Stimulated activated naive CD8-positive, alpha-beta T cell treated with anti-CD3 and anti-CD28 coated beads, Interleukin-15, Interleukin-2, amounts not matched to agents 100 U/mL and 50 U/mL, for 24 hours (primary cell): Measurements from ENCODE around the gene DARS2.
A peak's percentile ranks its signal among the peaks of the same experiment; 100 is the strongest.
"Not testable (repeated sequence)": the region's sequence is repeated elsewhere in the genome, so short reads cannot be mapped to it uniquely, and the experiment has no call there.

Experiments used
- ATAC-seq: fragments of 150-1000 bp; cut with Tn5 transposase; one replicate; pipeline ENCODE4 v1.10.0; 2021
- DNase-seq: peaks from one replicate; pipeline ENCODE4 v3.0.0; 2021

Gene DARS2

DNA sequence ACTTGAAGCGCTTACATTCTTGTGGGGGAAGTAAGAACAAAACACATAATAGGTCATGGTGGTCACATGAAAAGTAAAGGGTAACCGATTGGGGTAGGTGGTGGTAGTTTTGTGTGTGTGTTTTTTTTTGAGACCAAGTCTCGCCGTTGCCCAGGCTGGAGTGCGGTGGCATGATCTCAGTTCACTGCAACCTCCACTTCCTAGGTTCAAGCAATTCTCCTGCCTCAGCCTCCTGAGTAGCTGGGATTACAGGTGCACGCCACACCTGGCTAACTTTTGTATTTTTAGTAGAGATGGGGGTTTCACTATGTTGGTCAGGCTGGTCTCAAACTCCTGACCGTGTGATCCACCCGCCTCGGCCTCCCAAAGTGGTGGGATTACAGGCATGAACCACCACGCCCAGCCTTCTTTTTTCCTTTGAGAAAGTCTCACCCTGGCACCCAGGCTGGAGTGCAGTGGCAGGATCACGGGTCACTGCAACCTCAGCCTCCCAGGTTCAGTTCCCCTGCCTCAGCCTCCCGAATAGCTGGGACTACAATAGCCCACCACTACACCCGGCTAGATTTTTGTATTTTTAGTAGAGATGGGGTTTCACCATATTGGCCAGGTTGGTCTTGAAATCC lies 37.8 kb downstream of the DARS2 start:
- DNase-seq (peak; percentile 58), ATAC-seq (peak; percentile 41)

DNA sequence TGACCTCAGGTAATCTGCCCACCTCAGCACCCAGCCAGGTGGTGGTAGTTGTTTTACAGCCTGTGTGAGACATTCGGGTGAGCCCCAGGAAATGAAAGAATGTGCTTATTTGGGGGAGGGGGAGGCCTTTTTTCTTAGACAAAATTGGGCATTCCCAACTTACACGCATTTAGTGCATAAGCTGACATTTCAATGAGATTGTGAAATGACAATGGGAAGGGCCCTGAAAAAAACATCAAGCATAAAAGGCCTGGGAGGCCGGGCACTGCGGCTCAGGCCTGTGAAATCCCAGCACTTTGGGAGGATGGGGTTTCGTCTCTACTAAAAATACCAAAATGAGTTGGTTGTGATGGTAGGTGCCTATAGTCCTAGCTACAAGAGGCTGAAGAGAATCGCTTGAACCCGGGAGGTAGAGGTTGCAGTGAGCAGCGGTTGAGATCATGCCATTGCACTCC lies 38.3 kb downstream of the DARS2 start:
- DNase-seq (peak; percentile 19), ATAC-seq (no peak)

DNA sequence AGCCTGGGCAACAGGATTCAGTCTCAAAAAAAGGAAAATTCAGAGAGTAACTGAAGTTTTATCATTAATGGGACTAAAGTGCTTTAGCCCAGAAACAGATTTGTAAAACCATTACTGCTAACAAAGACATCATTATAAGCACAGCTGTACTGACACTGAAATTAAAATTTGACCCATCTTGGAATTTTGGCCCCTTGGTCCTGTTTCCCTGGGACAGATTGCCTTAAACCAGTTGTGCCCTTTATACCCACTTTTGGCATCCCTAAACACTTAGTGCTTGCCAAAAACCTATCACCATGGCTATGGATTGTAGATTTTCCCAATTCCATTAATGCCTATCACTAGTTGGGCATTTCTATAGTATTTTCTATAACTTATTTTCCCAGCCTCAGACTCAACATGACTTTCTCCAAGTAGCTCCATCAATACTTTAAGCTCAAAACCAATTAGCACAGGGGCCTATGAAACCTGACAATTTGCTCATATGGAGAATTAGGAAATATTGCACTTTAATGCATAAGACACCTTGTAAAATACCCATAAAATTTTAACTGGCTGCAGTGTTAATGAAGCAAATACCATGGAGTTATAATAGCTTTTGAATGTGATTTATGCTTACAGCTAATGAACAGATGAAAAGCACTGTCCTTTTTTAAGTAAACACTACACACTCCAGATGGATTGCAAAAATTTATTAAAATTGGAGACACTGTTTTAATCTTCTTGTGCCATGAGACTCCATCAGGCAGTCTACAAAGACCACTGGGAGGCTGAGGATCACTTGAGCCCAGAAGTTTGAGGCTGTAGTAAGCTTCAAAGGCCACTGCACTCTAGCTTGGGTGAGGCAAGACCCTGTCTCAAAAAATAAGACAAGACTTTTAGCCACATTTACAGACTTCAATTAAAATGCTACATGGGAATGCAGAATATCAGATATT lies 39.0 kb downstream of the DARS2 start:
- ATAC-seq (no peak), DNase-seq (no peak)

GRCh38 chr1:173864179-173864867 lies 39.9 kb downstream of the DARS2 start:
- ATAC-seq, result no peak
- DNase-seq, result no peak

DNA sequence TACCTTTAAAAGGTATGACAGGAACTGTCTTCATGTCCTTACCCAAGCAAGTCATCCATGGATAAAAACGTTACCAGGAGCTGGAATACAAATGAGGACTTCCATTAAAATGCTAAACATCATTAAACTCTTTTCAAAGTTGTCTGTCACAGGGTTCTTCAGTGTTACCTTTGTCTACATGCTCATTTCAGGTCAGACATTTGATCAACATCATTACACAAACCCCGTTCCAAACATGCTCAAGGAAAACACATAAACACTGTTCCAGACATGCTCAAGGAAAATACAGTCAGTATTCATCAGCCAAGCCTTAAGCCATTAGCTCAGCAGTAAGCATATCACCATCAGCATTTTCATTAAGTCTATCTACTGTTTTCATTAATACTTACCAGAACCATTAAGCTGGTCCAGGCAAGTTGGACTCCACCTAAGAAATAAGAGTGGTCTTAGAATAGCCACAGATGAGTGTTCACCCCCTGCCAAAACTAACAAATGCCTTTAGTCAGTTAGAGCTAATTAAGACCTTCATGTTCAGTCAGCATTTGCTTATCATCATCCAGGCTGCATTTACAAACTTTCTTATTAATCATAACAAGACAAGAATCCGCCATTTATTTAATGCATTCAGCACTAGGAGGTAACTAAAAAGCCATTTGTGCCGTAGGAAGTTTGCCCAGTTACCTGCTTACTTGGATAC lies 41.1 kb downstream of the DARS2 start:
- ATAC-seq (no peak), DNase-seq (no peak)

GRCh38 chr1:173866413-173867115 lies 42.1 kb downstream of the DARS2 start:
- ATAC-seq (no peak), DNase-seq (no peak)

- peak; percentile 36 for DNase-seq
Observed at GRCh38 chr1:173867141-173867752, 42.8 kb downstream of the DARS2 start.

DNA sequence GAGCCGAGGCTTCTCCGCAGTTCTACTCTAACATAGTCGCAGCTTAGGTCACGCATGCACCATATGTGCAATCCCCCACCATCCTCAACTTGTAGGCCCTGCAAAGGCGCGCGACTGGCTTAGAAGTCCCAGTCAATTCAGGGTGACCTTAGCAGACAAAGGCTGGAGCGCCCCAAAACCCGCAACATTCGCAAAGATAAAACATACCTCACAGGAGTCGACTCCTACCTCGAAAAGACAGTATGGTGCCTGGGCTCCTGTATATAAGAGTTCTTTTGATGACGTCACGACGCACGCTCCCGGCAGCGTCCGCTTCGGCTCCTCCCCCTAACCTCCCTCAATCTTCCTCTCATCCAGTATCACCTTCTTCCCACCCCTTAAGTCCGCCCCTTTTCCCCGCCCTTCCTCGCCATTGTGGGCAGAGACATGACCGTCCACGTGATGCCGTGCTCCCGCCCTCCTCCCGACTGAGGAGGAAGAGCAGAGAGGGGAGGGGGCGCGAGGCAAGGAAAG lies 43.3 kb downstream of the DARS2 start, which contains the start of gene GAS5:
GAS5 (minus strand) TSS at position 237 of the 513 bp plus-strand sequence.
- ATAC-seq (peak; percentile 85), DNase-seq (peak; percentile 99)

More at GRCh38 chr1:173867141-173867752, 42.8 kb downstream of the DARS2 start:
- ATAC-seq, result peak; percentile 6

- peak; percentile 96 for DNase-seq
Observed at GRCh38 chr1:173868266-173869020, 44.0 kb downstream of the DARS2 start, which contains the start of gene ZBTB37. TSS of gene ZBTB37 (plus strand) at chr1:173868380. CDS start at chr1:173870226, 1,846 bp downstream.

GRCh38 chr1:173869021-173869359 lies 44.5 kb downstream of the DARS2 start:
- ATAC-seq (no peak), DNase-seq (no peak)

More at GRCh38 chr1:173868266-173869020, 44.0 kb downstream of the DARS2 start, which contains the start of gene ZBTB37:
- peak; percentile 70 for ATAC-seq

GRCh38 chr1:173870252-173871075 lies 46.0 kb downstream of the DARS2 start:
- ATAC-seq (no peak), DNase-seq (peak; percentile 33)

GRCh38 chr1:173871091-173871490 lies 46.6 kb downstream of the DARS2 start:
- DNase-seq, result no peak
- ATAC-seq, result no peak

DNA sequence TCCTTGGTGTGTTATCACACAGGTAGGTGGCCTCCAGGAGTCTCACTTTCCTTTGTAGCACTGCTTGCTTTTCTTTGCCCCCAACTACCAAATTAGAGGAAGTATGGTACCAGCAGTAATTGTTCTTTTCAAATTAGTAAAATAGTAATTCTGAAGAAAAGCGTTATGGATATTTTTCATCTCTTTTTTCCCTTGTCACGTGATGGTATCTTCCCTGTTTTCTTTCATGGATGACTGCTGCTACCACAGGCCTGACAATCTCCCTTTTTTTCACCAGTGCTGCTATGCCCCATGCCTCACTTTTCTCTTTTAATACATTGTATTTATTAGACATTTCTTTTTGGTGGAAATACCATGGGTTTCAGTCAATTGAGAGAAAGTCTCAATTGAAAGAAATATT lies 47.0 kb downstream of the DARS2 start:
- ATAC-seq (no peak), DNase-seq (no peak)

DNA sequence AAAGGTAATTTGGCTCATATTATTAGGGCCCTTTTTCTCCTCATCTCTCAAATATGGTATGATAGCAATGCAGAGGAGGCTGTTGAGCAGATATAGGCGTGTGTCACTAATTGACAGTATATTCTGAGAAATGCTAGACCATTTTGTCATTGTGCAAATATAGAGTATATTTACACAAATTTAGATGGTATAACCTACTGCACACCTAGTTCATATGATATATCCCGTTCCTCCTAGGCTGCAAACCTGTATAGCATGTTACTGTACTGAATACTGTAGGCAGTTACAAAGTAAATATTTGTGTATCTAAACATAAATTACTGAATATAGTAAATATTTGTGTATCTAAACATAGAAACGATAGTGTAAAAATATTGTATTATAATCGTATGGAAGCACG lies 52.3 kb downstream of the DARS2 start:
- DNase-seq (no peak), ATAC-seq (no peak)

GRCh38 chr1:173878251-173878650 lies 53.8 kb downstream of the DARS2 start:
- DNase-seq (no peak), ATAC-seq (no peak)

- not testable (repeated sequence) for ATAC-seq, DNase-seq
Observed at GRCh38 chr1:173881117-173881516, 56.6 kb downstream of the DARS2 start.

DNA sequence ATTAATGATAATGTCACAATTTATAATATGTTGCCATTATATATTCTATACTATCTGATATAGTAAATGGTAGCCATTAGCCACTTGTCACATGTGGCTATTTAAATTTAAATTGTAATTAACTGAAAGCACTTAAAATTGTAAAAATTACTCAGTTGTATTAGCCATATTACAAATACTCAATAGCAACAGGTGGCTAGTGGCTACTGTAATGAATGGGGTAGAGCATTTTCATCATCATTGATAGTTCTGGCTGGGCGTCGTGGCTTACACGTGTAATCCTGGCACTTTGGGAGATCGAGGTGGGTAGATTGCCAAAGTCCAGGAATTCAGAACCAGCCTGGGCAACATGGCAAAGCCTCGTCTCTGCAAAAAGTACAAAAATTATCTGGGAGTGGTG lies 60.2 kb downstream of the DARS2 start:
- no peak for DNase-seq
- no peak for ATAC-seq

GRCh38 chr1:173886746-173887611 lies 62.5 kb downstream of the DARS2 start:
- ATAC-seq, result no peak
- DNase-seq, result no peak
